A204.1 (cell line): ENCODE data around the gene ZFAND3.
"Not testable (repeated sequence)": the region's sequence is repeated elsewhere in the genome, so short reads cannot be mapped to it uniquely, and the experiment has no call there.

Experiments
- FAIRE-seq: peaks from 2 replicates; lab custom pipeline; 2012; peaks lifted over from hg19 to GRCh38; lab: Jason Lieb, UNC

Gene ZFAND3

DNA sequence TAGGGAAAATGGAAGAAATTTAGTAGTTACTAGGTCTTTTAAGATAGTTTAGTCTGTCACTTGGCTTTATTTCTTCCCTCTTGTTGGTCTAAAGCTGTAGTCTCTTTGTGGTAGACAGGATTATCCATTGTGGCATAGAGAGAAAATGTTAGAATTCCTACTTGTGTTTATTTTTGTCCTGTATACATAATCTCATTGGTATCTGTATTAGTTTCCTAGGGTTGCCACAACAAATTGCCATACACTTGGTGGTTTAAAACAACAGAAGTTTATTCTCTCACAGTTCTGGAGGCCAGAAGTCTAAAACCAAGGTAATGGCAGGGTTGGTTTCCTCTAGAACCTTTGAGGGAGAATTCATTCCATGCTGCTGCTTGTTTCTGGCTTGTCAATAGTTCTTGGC is 119.4 kb downstream of the ZFAND3 start:
- FAIRE-seq = no peak

DNA sequence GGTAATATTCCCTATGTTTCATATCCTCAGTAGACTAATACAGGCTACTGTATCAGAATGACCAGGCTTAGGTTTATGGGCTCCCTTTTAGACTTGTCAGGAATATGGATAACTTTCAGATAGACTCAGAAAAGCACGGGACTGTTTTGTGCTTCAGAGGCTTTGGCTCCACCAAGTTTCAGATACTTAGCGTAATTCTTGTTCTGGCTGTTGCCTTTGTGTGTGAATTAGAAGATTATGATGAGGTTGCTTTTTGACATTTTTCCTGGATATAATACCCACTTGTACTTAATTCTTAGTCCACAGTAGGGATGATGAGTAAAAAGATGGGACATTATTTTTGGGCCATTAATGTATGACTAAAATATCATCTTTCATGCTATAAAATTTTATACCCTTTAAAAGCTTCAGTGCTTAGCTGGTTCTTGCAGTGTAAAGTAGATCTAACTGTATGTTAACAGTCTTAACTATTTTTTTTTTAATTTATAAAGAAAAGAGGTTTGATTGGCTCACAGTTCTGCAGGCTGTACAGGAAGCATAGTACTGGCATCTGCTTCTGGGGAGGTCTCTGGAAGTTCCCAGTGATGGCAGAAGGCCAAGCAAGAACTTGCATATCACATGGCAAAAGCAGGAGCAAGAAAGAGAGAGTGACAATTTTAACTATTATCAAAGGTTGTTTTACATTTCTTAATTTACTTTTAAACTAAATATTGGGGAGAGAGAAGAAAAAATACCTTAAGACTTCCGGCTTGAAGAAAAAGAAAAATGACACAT is 120.7 kb downstream of the ZFAND3 start:
- no peak for FAIRE-seq

GRCh38 chr6:37941871-37942270 is 122.3 kb downstream of the ZFAND3 start:
- FAIRE-seq = no peak

DNA sequence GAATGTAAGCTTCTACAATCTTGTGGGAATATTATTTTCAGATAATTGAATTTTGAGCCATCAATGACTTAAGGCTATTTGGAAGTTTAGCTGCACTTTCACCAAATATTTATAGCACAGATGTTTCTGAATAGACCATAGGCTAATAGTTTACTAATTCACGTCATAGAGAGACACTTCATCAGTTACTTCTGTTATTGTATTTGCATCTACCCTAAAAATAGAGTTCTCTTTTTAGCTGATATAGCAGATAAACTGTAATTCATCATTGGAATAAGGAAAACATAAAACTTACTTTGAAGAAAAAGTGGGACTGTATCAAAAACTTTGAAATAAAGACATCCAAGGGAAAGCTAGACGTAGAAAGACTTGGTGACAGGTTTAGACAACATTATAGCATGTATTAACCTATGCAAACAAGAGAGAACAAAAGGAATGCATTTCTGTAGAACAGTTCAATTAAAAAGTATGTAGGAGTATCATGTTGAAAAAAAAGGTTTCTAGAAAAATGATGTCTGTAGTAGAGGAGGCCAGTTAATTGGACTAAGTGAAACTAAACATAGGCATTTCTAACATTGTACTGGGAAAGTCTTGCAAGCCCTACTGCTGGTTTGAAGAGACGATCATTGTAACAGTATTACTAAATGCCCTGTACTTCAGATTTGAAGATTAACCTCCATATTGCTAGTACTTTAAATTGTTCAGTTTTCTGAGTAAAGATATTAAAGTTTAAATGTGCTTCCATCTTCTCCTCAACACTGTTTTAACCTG is 123.3 kb downstream of the ZFAND3 start:
- no peak for FAIRE-seq

DNA sequence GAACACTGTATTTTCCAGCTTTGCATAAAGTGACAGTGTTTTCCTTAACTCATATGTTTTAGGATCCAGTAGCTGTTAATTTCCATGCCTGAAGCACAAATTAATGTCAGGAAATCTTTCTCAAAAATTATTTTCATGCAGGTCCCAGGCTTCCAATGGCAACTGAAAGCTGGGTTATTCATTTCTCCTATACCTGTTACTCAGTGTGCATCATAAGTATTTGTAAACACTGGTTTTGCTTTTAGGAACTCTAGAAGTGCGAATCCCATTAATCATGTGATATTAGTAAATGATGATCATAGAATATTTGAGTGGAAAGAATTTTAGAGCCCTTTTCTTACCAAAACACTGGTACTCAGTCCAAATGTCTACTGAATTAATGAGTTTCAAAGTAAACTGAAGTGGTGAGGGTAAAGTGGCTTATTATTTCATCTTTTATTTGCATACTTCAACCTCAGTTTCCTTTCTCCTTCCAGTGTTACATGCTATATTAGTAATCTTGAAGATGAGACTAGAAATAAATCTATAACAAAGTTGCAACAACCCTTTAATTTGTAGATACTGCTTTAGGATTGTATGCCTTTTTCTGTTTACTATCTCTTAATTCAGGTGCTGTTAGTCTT is 124.0 kb downstream of the ZFAND3 start:
- no peak for FAIRE-seq

- no peak for FAIRE-seq
Observed at GRCh38 chr6:37946057-37946456, 126.5 kb downstream of the ZFAND3 start.

DNA sequence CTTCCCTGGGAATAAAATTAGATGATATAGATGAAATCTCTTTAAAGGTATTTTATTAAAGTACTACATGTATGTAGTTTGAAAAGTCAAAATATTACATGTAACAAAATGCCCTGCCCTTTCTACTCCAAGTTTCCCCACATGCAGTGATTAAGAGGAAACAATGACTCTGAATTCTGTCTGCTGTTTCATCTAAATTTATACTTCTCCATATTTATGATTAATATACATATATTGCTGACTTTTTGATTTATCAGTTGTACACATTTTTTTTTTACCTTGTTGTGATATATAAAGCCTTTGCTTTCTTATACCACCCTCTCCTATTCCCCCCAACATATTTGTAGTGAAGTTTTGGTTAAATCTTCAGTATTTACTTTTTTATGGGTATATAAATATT is 127.9 kb downstream of the ZFAND3 start:
- FAIRE-seq = no peak

- FAIRE-seq = not testable (repeated sequence)
Observed at GRCh38 chr6:37948584-37948983, 129.1 kb downstream of the ZFAND3 start.

DNA sequence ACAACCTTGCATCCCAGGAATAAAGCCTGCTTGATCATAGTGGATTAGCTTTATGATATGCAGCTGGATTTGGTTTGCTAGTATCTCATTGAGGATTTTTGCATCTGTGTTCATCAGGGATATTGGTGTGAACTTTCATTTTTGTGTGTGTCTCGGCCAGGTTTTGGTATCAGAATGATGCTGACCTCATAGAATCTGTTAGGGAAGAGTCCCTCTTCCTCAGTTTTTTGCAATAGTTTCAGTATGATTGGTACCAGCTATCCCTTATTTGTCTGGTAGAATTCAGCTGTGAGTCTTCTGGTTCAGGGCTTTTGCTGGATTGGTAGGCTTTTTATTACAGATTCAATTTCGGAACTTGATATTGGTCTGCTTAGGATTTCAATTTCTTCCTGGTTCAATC is 132.5 kb downstream of the ZFAND3 start:
- FAIRE-seq = no peak

DNA sequence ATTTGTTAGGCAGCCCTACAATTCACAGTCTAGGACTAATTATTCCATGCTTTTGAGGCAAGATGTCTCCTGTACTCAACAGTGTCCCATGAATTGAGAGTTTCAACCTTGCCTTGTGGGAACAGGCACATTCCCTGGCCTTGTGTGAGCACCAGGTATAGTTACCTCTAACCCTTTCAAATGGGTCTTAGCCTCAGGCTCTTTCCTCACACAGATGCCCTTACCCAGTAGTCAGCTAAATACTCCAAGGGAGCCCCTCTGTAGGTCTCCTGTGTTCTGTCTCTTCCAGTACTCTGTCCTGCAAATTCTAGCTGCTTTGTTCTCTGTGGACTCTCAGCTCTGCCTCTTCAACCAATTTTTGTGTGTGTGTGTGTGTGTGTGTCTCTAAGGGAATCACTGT is 135.3 kb downstream of the ZFAND3 start:
- FAIRE-seq = no peak

DNA sequence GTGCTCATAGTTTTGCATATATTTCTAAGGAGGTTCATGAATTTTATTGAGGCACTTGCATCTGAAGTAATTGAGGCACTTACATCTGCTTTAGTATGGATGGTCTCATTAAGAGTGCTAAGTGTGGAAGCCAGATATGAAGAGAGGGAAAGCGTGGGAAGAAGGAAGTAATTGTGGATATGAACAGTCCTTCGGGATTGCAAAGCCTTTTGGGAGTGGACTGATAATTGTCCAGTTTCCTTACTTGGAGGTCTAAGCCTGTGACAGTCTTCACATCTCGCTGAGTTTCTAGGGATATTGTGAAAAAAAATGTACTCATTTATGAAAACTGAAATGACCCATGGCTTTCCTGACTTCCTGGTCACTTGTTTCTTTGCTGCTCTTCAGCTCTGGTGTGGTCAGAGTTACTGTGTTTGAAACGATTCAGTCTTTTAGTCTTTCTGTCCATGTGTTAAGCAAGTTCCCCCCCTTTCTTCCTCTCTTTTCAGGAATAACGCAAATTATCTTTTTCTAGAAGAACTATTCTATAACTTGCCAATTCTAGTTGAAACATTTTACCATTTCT is 137.3 kb downstream of the ZFAND3 start:
- no peak for FAIRE-seq

DNA sequence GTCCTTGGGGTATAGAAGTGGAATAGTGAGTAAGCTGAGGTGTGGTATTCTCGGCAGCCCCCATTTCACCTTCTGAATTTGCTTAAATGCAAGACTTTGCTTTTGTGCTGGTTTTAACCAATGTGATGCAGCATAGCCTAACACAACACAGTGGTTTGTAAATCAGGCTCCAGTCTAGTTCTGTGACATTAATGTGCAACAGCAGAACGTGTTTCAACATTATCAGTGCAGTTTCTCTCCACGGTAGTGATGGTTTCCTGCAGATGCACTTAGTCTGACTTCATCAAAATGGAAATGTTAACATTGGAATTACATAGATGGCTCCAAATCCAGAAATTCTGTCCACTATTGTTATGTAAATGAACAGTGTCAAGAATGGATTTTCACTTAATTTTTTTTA is 139.5 kb downstream of the ZFAND3 start:
- FAIRE-seq = no peak

GRCh38 chr6:37960139-37960935 is 140.8 kb downstream of the ZFAND3 start:
- FAIRE-seq = no peak

GRCh38 chr6:37962481-37963080 is 143.1 kb downstream of the ZFAND3 start:
- not testable (repeated sequence) for FAIRE-seq

GRCh38 chr6:37965964-37966676 is 146.6 kb downstream of the ZFAND3 start:
- FAIRE-seq = no peak

DNA sequence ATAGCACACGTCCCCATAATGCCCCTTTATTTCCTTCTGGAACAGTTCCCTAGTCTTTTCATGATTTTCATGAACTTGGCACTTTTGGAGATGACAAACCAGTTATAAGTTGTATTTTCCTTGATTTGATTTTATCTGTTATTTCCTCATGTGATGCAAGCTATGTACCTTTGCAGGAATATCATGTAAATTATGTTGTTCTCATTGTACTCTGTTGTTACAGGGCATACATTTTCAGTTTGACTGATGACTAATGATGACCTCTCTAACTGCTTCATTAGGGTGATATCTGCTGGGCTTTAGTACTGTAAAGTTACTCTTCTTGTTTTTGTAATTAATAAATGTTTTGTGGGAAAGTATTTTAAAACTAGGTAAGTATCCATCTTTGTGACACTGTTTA is 147.3 kb downstream of the ZFAND3 start:
- no peak for FAIRE-seq

- no peak for FAIRE-seq
Observed at GRCh38 chr6:37967651-37968050, 148.1 kb downstream of the ZFAND3 start.

GRCh38 chr6:37971266-37971665 is 151.7 kb downstream of the ZFAND3 start:
- no peak for FAIRE-seq

GRCh38 chr6:37971711-37972390 is 152.3 kb downstream of the ZFAND3 start:
- no peak for FAIRE-seq

- FAIRE-seq = no peak
Observed at GRCh38 chr6:37972994-37973757, 153.6 kb downstream of the ZFAND3 start.
